Hindlimb muscle (tissue), 1 donor: Measurements from ENCODE around the gene KCNK4. TPM values are rescaled to one million over a fixed set of nuclear protein-coding genes. Genes with fewer than 3 reads are reported as not detected.
A peak's percentile ranks its signal among the peaks of the same experiment; 100 is the strongest.

ENCODE experiments used
- DNase-seq: peaks from one replicate; pipeline ENCODE4 v3.0.0-alpha.2; 2013
- polyA plus RNA-seq: library from polyadenylated mRNA; unstranded; fragments of 120-200 nt; gene quantifications from one replicate; pipeline ENCODE4 v1.2.1, GENCODE V29; 2013; ENCODE audit not compliant: insufficient read length

The KCNK4 gene
- polyA plus RNA-seq, 1 donor = not detected

GRCh38 chr11:64330888-64331287 is 39.8 kb downstream of the KCNK4 start:
- DNase-seq = no peak

GRCh38 chr11:64331569-64332371 is 40.7 kb downstream of the KCNK4 start:
- no peak for DNase-seq

GRCh38 chr11:64333556-64333955 is 42.5 kb downstream of the KCNK4 start:
- DNase-seq = no peak

- no peak for DNase-seq
Observed at GRCh38 chr11:64334764-64335735, 43.9 kb downstream of the KCNK4 start.

GRCh38 chr11:64337538-64338249 is 46.6 kb downstream of the KCNK4 start:
- DNase-seq = no peak

GRCh38 chr11:64338716-64339115 is 47.6 kb downstream of the KCNK4 start:
- no peak for DNase-seq

- DNase-seq = no peak
Observed at GRCh38 chr11:64339286-64339685, 48.2 kb downstream of the KCNK4 start.

GRCh38 chr11:64339754-64340408 is 48.8 kb downstream of the KCNK4 start, which contains the start of gene CCDC88B:
Gene CCDC88B, plus strand, starts transcription at chr11:64340204. Its CDS starts 63 bp downstream, at chr11:64340267.
- no peak for DNase-seq

GRCh38 chr11:64340671-64341335 is 49.7 kb downstream of the KCNK4 start:
- no peak for DNase-seq

GRCh38 chr11:64341429-64341828 is 50.3 kb downstream of the KCNK4 start:
- no peak for DNase-seq

- peak; percentile 71 for DNase-seq
Observed at GRCh38 chr11:64341851-64342791, 51.0 kb downstream of the KCNK4 start.

GRCh38 chr11:64342869-64343745 is 52.0 kb downstream of the KCNK4 start:
- DNase-seq = no peak

GRCh38 chr11:64343767-64344559 is 52.9 kb downstream of the KCNK4 start:
- no peak for DNase-seq

GRCh38 chr11:64344787-64345186 is 53.7 kb downstream of the KCNK4 start:
- no peak for DNase-seq

- no peak for DNase-seq
Observed at GRCh38 chr11:64347193-64347867, 56.2 kb downstream of the KCNK4 start.

- no peak for DNase-seq
Observed at GRCh38 chr11:64348383-64349024, 57.4 kb downstream of the KCNK4 start.

- DNase-seq = no peak
Observed at GRCh38 chr11:64349025-64349387, 57.9 kb downstream of the KCNK4 start.
